Esophagus muscularis mucosa (tissue), 4 donors: ENCODE data around the gene C10orf53. TPM values are rescaled to one million over a fixed set of nuclear protein-coding genes. Genes with fewer than 3 reads are reported as not detected.

Source experiments
- DNase-seq: peaks from one replicate; pipeline ENCODE4 v3.0.0-alpha.2; 2017; ENCODE audit errors: extremely low spot score
- H3K27ac ChIP-seq, 4 donors: fragments of 200-600 bp; sonication (generic); replicated peaks in 1 of 4; 1 replicate in 3 of 4; 2 replicates in 1 of 4; pipeline ENCODE4 v1.5.1; 2016 to 2019; ENCODE audit warnings: mild to moderate bottlenecking in 1 of 4
- H3K27me3 ChIP-seq, 4 donors: fragments of 200-600 bp; sonication (generic); one replicate each; pipeline versions ENCODE4 v1.5.1 to v1.6.0; 2016 to 2019
- H3K36me3 ChIP-seq, 4 donors: fragments of 200-600 bp; sonication (generic); one replicate each; pipeline ENCODE4 v1.5.1; 2016 to 2019
- H3K4me1 ChIP-seq, 4 donors: fragments of 200-600 bp; sonication (generic); one replicate each; pipeline ENCODE4 v1.5.1; 2016 to 2019
- H3K4me3 ChIP-seq, 4 donors: fragments of 200-600 bp; sonication (generic); 1 replicate in 2 of 4; 2 replicates in 2 of 4; pipeline ENCODE4 v1.5.1; 2016 to 2019; ENCODE audit warnings: mild to moderate bottlenecking in 4 of 4, moderate library complexity in 1 of 4
- H3K9me3 ChIP-seq, 4 donors: fragments of 200-600 bp; sonication (generic); 1 replicate in 3 of 4; 2 replicates in 1 of 4; pipeline ENCODE4 v1.5.1; 2016 to 2019
- EP300 ChIP-seq: sonication (generic); formaldehyde crosslinking; IDR thresholded peaks from one replicate; pipeline ENCODE4 v1.6.1; 2017; ENCODE audit warnings: antibody characterized with exemption
- POLR2A ChIP-seq: fragments of 450-650 bp; IDR thresholded peaks from one replicate; pipeline ENCODE4 v1.6.1; 2017; ENCODE audit warnings: antibody characterized with exemption, moderate library complexity, mild to moderate bottlenecking, low read depth
- POLR2AphosphoS5 ChIP-seq, 2 donors: sonication (generic); formaldehyde crosslinking; IDR thresholded peaks; one replicate each; pipeline ENCODE4 v1.6.1; 2017; ENCODE audit warnings: antibody characterized with exemption in 2 of 2
- WGBS: methylation state at CpG from one replicate; pipeline ENCODE4 v1.1.5; 2018; 5-methylcytosine and 5-hydroxymethylcytosine counted together
- intact Hi-C: fragments of 100-400 bp; cut with DNase I; formaldehyde crosslinking; loops from one replicate; pipeline ENCODE4 v1.15.1; 2023
- total RNA-seq, 4 donors: library from RNA; depleted of rRNA; stranded (reverse); fragments of >200 nt; gene quantifications; one replicate each; pipeline versions ENCODE4 v1.1.0 to v1.2.1, GENCODE V29; 2016
- TF ChIP-seq, protein P1 (sequence below), 3 experiments: fragments of 200-600 bp in 2 of 3; fragments of 450-650 bp in 1 of 3; sonication (generic) in 2 of 3; IDR thresholded peaks; one replicate each; pipeline ENCODE4 v1.5.1; 2017 to 2019; ENCODE audit warnings: antibody characterized with exemption in 3 of 3, mild to moderate bottlenecking in 2 of 3, moderate library complexity in 1 of 3

C10orf53 gene
- total RNA-seq, 4 donors from 2014 or later: not detected

DNA sequence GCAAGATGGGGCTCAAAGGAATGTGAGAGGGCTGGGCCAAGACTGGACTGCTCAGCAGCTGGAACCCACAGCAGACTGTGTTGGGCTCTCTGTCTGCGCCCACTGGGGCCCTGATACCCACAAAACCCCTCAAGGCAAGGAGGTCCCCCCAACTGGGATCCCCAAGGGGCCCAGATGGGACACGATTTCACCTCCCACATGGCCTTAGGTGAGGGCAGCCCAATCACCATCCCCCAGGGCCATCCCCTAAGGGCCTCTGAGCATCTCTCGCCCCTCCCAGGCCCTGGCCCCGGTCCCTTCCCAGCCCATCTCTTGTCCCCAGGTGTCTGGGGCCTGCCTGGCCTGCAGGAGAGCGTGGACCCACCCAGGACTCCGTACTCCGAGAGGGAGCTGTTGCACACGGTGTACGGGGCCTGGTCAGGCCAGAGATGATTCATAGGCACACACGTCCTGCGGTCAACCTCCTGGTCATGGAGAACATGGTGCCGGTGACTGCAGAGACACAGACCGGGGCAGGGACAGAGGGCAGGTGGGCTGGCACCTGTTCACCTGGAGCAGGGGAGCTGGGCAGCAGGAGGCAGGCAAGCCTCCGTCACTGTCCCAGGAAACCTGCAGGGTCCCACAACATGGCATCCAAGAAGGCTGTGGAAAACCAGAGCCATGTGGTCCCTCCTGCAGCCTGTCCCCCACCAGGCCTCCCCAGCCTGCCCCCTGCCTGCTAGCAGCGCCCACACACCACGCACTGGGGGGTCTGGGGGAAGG lies 61.1 kb downstream of the C10orf53 start:
- no peaks in the 10 kb centered on the region for H3K4me1 ChIP-seq
- no peak overlapping the region for H3K27ac ChIP-seq
- TF ChIP-seq, protein P1, sequence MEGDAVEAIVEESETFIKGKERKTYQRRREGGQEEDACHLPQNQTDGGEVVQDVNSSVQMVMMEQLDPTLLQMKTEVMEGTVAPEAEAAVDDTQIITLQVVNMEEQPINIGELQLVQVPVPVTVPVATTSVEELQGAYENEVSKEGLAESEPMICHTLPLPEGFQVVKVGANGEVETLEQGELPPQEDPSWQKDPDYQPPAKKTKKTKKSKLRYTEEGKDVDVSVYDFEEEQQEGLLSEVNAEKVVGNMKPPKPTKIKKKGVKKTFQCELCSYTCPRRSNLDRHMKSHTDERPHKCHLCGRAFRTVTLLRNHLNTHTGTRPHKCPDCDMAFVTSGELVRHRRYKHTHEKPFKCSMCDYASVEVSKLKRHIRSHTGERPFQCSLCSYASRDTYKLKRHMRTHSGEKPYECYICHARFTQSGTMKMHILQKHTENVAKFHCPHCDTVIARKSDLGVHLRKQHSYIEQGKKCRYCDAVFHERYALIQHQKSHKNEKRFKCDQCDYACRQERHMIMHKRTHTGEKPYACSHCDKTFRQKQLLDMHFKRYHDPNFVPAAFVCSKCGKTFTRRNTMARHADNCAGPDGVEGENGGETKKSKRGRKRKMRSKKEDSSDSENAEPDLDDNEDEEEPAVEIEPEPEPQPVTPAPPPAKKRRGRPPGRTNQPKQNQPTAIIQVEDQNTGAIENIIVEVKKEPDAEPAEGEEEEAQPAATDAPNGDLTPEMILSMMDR (IDR thresholded peaks at IDR 0.05): no peak
- TF ChIP-seq POLR2A: no peak
- TF ChIP-seq EP300: no peak
- TF ChIP-seq POLR2AphosphoS5 (IDR thresholded peaks at IDR 0.05): no peak
- peak; percentile 81 for DNase-seq
- intact Hi-C loops: no loop called here
- no peaks in the 10 kb centered on the region for H3K27me3 ChIP-seq
- no peak overlapping the region for H3K4me3 ChIP-seq
- no peaks in the 10 kb centered on the region for H3K36me3 ChIP-seq
- no peaks in the 10 kb centered on the region for H3K9me3 ChIP-seq
- 98% methylated on average over 11 of the region's 16 CpGs for WGBS

DNA sequence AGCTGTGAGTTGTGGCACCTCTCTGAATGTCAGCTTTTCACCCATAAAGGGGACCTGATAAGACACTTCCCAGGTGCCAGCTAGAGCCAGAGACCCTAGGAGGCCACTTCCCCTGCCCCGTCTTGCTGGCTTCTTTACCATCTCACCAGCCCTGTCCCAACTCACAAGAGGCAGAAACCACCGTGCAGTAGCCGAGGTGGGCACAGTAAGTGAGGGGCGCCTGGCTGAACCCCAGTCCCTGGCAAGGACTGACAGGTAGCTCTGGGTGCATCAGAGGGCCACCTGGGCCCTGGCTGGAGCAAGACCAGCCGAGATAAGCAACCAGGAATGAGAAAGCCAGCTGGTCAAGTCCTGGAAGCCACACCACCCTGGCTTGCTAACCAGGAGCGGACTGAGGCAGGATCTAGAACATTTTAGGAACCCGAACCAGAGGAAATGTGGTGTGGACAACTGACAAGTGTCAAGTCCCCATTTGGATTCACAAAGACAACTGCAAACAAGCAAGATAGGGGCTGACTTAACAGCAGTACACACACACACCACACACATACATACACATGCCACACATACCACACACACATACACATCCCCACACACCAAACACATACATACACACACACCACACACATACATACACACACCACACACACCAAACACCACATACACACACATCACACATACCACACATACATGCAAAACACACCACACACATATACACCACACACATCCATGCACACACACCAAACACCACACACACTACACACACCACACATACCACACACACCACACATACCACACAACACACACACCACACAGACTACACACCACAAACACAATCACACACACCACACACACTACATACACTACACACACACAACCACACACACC lies 61.9 kb downstream of the C10orf53 start:
- WGBS: 80% methylated on average over 7 of the region's 7 CpGs
- H3K36me3 ChIP-seq: no peaks in the 10 kb centered on the region
- no peak overlapping the region for H3K4me3 ChIP-seq
- no peaks in the 10 kb centered on the region for H3K4me1 ChIP-seq
- peak; percentile 45 for DNase-seq
- H3K27me3 ChIP-seq: no peaks in the 10 kb centered on the region
- no peaks in the 10 kb centered on the region for H3K9me3 ChIP-seq
- H3K27ac ChIP-seq: no peak overlapping the region
- TF ChIP-seq EP300 (no peak), POLR2AphosphoS5 (IDR thresholded peaks at IDR 0.05) (no peak), POLR2A (no peak)
- TF ChIP-seq, protein P1 (IDR thresholded peaks at IDR 0.05): no peak
- intact Hi-C loops: no loop called here

DNA sequence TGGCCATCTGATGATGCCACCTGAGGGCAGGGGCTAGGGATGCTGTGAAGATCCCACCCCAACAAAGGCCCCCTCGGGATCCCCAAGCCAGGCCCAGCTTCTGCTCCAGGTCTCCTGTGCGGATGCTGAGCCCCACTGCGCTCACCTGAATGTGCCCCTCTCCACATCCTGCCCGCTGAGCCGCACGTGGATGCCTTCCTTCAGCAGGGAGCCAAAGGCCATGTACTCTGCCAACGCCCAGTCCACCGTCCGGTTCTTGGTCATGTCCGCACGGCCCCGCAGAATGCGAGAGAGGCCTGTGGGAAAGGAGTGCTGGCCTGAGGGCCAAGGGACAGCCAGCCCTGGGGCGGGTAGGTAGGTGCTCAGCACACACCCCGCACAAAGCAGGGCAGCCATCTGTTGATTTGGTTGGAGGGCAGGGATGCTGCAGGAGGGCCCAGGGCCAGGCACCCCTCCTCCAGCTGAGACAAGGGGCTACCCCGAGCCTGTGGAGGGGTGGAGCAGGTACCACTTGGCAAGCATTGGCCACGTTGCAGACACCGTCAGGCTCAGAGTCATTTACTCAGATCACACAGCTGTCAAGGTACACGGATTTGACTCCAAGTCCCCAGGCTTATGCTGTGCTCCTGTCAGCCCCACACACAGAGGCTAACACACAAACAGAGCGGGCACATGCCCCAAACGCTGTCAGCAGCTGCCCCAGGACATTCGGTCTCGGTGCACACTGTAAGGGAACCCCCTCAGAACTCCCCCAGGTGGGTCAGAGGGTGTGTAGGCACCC lies 63.4 kb downstream of the C10orf53 start:
- 92% methylated on average over 10 of the region's 23 CpGs for WGBS
- no peak overlapping the region for H3K27ac ChIP-seq
- H3K4me1 ChIP-seq: no peaks in the 10 kb centered on the region
- DNase-seq: no peak
- H3K27me3 ChIP-seq: no peaks in the 10 kb centered on the region
- no peaks in the 10 kb centered on the region for H3K36me3 ChIP-seq
- intact Hi-C loops: no loop called here
- no peak overlapping the region for H3K4me3 ChIP-seq
- no peaks in the 10 kb centered on the region for H3K9me3 ChIP-seq
- TF ChIP-seq POLR2AphosphoS5 (IDR thresholded peaks at IDR 0.05): no peak
- TF ChIP-seq, protein P1 (IDR thresholded peaks at IDR 0.05): no peak
- TF ChIP-seq POLR2A: no peak
- TF ChIP-seq EP300: no peak

DNA sequence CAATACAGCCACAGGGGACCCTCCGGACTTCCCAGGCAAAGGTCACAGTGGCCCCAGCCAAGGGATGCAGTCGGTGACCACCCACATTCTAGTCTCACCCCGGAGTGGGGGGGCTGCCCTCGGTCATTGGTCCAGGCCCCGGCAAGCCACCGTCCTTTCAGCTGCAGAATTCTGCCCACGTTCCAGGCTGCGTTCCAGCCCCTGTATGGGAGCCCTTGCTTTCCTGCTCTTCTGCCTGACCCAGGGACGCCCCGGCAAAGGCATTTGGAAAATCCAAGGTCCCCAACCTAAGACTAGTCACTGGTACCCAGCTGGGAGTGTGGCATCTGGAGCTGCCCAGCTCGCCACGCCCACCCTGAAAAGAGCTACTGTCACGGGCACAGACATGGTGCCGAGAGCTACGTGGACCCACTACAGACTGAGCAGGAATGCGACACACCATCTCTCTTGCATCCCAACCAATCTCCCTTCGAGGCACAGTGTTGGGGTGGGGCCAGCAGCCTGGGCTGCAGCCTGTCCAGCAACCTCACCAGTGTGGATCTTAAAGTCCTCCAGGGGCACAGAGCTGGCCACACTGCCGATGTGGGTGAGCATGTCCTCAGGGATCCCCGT lies 64.1 kb downstream of the C10orf53 start:
- Histone ChIP-seq H3K4me1 (no peaks in the 10 kb centered on the region), H3K36me3 (no peaks in the 10 kb centered on the region), H3K9me3 (no peaks in the 10 kb centered on the region), H3K4me3 (no peak overlapping the region), H3K27me3 (no peaks in the 10 kb centered on the region), H3K27ac (no peak overlapping the region)
- intact Hi-C loops: no loop called here
- WGBS: 85% methylated on average over 19 of the region's 19 CpGs
- no peak for DNase-seq
- TF ChIP-seq EP300: no peak
- TF ChIP-seq, protein P1 (IDR thresholded peaks at IDR 0.05): no peak
- TF ChIP-seq POLR2AphosphoS5 (IDR thresholded peaks at IDR 0.05): no peak
- no peak for TF ChIP-seq POLR2A
